ENCODE data around the gene PBX1. TPM values are rescaled to one million over a fixed set of nuclear protein-coding genes. Genes with fewer than 3 reads are reported as not detected.
"Not testable (repeated sequence)": the region's sequence is repeated elsewhere in the genome, so short reads cannot be mapped to it uniquely, and the experiment has no call there.

Gene PBX1
- total and polyA plus RNA-seq, 8 donors, result 17.3 to 113 (median 91.9) TPM

DNA sequence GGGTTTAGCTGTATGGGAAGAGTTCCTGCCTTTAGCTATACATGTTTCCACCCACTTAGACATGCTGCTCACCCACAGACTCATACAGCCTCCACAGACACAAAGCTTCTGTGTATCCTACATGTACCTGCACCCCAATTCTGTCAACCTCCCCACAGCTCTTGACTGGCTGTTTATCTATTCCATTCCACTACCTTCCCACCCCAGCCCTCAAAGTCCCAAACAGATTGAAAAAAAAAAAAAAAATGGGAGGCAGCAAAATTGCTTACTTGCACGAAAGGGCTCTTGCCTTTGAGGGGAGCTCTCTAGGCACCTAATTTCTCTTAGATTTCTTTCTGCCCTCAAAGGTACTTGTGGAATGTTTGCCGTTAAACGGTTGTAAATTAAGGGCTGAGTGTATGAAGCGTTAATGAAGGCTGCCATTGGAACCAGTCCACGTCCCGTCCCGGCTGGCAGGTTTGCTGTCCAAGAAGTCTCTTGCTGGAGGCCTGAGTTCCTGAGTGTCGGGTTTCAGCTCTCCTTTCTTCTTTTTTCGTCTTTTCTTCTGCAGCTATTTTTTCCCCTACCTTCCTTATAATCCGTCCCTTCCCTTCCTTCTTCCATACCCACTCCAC, 43.6 kb downstream of the PBX1 start:
- H3K27ac ChIP-seq, result peak overlapping the region; percentile 57 to 89 (median 68)
- peaks cover 50 to 82% (median 81%) of the 10 kb centered on the region in 3 donors for H3K4me1 ChIP-seq
- TF ChIP-seq, protein P1, sequence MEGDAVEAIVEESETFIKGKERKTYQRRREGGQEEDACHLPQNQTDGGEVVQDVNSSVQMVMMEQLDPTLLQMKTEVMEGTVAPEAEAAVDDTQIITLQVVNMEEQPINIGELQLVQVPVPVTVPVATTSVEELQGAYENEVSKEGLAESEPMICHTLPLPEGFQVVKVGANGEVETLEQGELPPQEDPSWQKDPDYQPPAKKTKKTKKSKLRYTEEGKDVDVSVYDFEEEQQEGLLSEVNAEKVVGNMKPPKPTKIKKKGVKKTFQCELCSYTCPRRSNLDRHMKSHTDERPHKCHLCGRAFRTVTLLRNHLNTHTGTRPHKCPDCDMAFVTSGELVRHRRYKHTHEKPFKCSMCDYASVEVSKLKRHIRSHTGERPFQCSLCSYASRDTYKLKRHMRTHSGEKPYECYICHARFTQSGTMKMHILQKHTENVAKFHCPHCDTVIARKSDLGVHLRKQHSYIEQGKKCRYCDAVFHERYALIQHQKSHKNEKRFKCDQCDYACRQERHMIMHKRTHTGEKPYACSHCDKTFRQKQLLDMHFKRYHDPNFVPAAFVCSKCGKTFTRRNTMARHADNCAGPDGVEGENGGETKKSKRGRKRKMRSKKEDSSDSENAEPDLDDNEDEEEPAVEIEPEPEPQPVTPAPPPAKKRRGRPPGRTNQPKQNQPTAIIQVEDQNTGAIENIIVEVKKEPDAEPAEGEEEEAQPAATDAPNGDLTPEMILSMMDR (IDR thresholded peaks at IDR 0.05), result no peak
- DNase-seq (peak in 4 of 6 donors; percentile 66 to 76 (median 72)), FAIRE-seq (no peak), ATAC-seq (peak; percentile 66 to 70 (median 69))
- intact Hi-C loops (cut with DNase I), result no loop called here
- 2 to 7% methylated on average over 10 of the region's 10 CpGs for WGBS, 2 donors
- no peaks in the 10 kb centered on the region for H3K9me3 ChIP-seq
- H3K4me3 ChIP-seq, result peak overlapping the region in 1 of 4 donors; percentile 19
- no peaks in the 10 kb centered on the region for H3K27me3 ChIP-seq
- no peaks in the 10 kb centered on the region for H3K36me3 ChIP-seq

DNA sequence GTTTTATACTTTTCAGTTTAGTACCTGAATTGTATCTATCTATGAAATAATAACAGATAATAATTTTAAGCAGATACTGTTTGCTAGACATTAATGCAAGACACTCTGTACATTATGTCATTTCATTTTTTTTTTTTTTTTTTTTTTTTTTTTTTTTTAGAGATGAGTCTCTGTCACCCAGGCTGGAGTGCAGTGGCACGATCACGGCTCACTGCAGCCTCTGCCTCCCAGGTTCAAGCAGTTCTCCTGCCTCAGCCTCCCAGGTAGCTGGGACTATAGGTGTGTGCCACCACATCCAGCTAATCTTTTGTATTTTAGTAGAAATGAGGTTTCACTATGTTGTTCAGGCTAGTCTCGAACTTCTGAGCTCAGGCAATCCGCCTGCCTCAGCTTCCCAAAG, 44.8 kb downstream of the PBX1 start:
- Histone ChIP-seq H3K4me1 (peaks cover 52 to 85% (median 82%) of the 10 kb centered on the region in 3 donors), H3K27ac (peak overlapping the region in 2 of 4 donors; percentile 74 to 89)
- intact Hi-C loops (cut with DNase I); H3K9me3 ChIP-seq; DNase-seq; ATAC-seq; H3K4me3 ChIP-seq; H3K27me3 ChIP-seq; FAIRE-seq; H3K36me3 ChIP-seq: not testable (repeated sequence)
- WGBS, 2 donors, result 93 to 96% methylated on average over 4 of the region's 4 CpGs

- Histone ChIP-seq H3K9me3 (no peaks in the 10 kb centered on the region), H3K27ac (peak overlapping the region in 2 of 4 donors; percentile 9 to 16), H3K4me3 (no peak overlapping the region), H3K27me3 (no peaks in the 10 kb centered on the region), H3K36me3 (no peaks in the 10 kb centered on the region), H3K4me1 (peaks cover 45 to 85% (median 77%) of the 10 kb centered on the region in 3 donors)
- no peak for DNase-seq
- 43 to 55% methylated on average over 2 of the region's 2 CpGs for WGBS, 2 donors
- no peak for ATAC-seq
- TF ChIP-seq, protein P1 (IDR thresholded peaks at IDR 0.05), result no peak
- FAIRE-seq, result no peak
- intact Hi-C loops (cut with DNase I), result no loop called here
Observed at GRCh38 chr1:164604541-164604940, 45.6 kb downstream of the PBX1 start.

DNA sequence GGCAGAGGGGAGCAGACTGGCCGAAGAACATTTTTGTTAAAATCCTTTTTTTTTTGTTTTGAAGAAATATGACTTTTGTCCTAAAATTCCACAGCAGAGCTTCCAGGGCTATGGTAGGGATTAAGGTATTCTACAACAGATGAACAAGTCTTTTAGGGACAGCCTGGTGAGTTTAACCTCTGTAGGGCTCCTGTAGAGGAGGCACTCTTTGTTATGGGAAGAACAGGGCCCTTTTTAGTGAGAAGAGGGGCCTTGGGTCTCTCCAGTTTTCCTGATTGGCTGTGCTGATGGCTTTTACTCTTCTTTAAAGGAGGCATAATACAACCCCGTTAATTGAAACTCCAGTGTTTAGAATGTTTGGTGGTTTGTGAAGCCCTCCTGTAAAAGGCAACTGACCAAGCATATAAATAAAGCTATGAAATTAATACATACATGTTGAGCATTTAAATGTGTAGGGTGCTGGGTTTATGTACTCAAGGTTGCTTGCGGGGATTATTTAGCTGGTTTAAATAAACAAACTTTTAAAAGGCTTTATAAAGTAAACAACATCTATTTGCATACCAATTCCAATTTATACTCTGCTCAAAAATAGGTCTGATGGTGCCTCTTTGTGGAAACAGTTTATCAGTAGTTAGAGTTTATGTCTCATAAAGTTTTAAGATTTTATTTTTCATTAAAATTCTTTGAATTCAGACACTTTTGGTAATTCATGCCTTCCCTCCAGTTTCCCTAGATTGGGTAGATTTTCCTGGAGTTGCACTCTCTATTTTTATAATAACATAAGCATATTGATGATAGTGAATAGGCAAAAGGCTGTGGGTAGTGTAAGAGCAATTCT, 46.5 kb downstream of the PBX1 start:
- DNase-seq (no peak), FAIRE-seq (no peak), ATAC-seq (no peak)
- intact Hi-C loops (cut with DNase I), result no loop called here
- Histone ChIP-seq H3K27me3 (no peaks in the 10 kb centered on the region), H3K27ac (peak overlapping the region in 3 of 4 donors; percentile 3 to 19 (median 16)), H3K36me3 (no peaks in the 10 kb centered on the region), H3K4me1 (peaks cover 40 to 78% (median 75%) of the 10 kb centered on the region in 3 donors), H3K4me3 (no peak overlapping the region), H3K9me3 (no peaks in the 10 kb centered on the region)
- WGBS, 2 donors, result 62 to 71% methylated on average over 3 of the region's 3 CpGs
- TF ChIP-seq, protein P1 (IDR thresholded peaks at IDR 0.05), result no peak

DNA sequence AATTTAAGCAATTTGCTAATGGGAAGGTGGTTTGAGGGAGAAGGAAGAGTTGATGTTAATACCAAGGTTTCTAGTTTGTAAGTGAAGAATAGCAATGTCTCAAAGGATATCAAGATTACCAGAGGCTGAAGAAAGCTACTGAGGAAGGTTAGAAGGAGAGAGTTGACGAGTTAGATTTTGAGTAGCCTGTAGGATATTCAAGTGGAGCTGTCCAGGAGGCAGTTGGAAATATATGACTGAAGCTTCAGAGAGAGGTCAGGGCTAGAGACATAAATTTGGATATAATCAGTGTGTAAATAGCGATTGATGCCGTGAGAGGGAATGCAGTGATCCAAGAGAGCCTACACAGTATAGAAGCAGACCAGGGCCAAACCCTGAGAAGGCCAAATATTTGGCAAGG, 48.4 kb downstream of the PBX1 start:
- Histone ChIP-seq H3K4me3 (no peak overlapping the region), H3K27me3 (no peaks in the 10 kb centered on the region), H3K36me3 (no peaks in the 10 kb centered on the region), H3K9me3 (no peaks in the 10 kb centered on the region), H3K4me1 (peaks cover 37 to 74% (median 70%) of the 10 kb centered on the region in 3 donors), H3K27ac (peak overlapping the region in 1 of 4 donors; percentile 89)
- WGBS, 2 donors, result 50 to 55% methylated on average over 3 of the region's 3 CpGs
- TF ChIP-seq, protein P1 (IDR thresholded peaks at IDR 0.05), result no peak
- intact Hi-C loops (cut with DNase I), result no loop called here
- FAIRE-seq (no peak), DNase-seq (no peak), ATAC-seq (no peak)
